ENCODE results near the gene EID1.

The EID1 gene

GRCh38 chr15:48913141-48913540 lies 35.2 kb downstream of the EID1 start:
- DNase-seq (ENCODE audit: low spot score) = no peak

GRCh38 chr15:48914717-48915116 lies 36.8 kb downstream of the EID1 start:
- DNase-seq (ENCODE audit: low spot score) = no peak

GRCh38 chr15:48915861-48916260 lies 37.9 kb downstream of the EID1 start:
- no peak for DNase-seq (ENCODE audit: low spot score)

GRCh38 chr15:48916721-48917120 lies 38.8 kb downstream of the EID1 start:
- DNase-seq (ENCODE audit: low spot score) = no peak

GRCh38 chr15:48922046-48922445 lies 44.1 kb downstream of the EID1 start:
- DNase-seq (ENCODE audit: low spot score) = no peak

- no peak for DNase-seq (ENCODE audit: low spot score)
Observed at GRCh38 chr15:48924528-48925393, 46.8 kb downstream of the EID1 start.

GRCh38 chr15:48925714-48926223 lies 47.8 kb downstream of the EID1 start:
- no peak for DNase-seq (ENCODE audit: low spot score)

GRCh38 chr15:48928877-48929538 lies 51.1 kb downstream of the EID1 start:
- no peak for DNase-seq (ENCODE audit: low spot score)

GRCh38 chr15:48929661-48930060 lies 51.7 kb downstream of the EID1 start:
- DNase-seq (ENCODE audit: low spot score) = no peak
